ENCODE data around the gene LANCL1.
"Not testable (repeated sequence)": the region's sequence is repeated elsewhere in the genome, so short reads cannot be mapped to it uniquely, and the experiment has no call there.

- not testable (repeated sequence) for TF ChIP-seq CTCF (IDR thresholded peaks at IDR 0.05 in 8 of 11, conservative IDR thresholded peaks at IDR 0.05 in 3 of 11); POLR2AphosphoS5 (IDR thresholded peaks at IDR 0.05)
Observed at GRCh38 chr2:210427309-210427708, 49.2 kb downstream of the LANCL1 start.
